Progenitor cell of endocrine pancreas (in vitro differentiated cells): ENCODE data around the gene KLHL26. TPM values are rescaled to one million over a fixed set of nuclear protein-coding genes. Genes with fewer than 3 reads are reported as not detected.

ENCODE experiments used
- DNase-seq: peaks from one replicate; pipeline ENCODE4 v3.0.0; 2021; ENCODE audit warnings: low spot score; ENCODE audit not compliant: unreplicated experiment
- H3K27ac Mint-ChIP-seq: 2 replicates; pipeline ENCODE4 v1.8.0; 2021; ENCODE audit warnings: mild to moderate bottlenecking, moderate library complexity, mixed read lengths
- H3K27me3 Mint-ChIP-seq: 2 replicates; pipeline ENCODE4 v1.8.0; 2021; ENCODE audit warnings: mixed read lengths
- H3K36me3 Mint-ChIP-seq: 2 replicates; pipeline ENCODE4 v1.8.0; 2022; ENCODE audit warnings: mixed read lengths; ENCODE audit not compliant: insufficient read depth
- H3K4me1 Mint-ChIP-seq: 2 replicates; pipeline ENCODE4 v1.8.0; 2021; ENCODE audit warnings: low read depth, mixed read lengths
- H3K4me3 Mint-ChIP-seq: 2 replicates; pipeline ENCODE4 v1.8.0; 2021; ENCODE audit warnings: low read depth, mild to moderate bottlenecking, moderate library complexity, mixed read lengths
- H3K9me3 Mint-ChIP-seq: 2 replicates; pipeline ENCODE4 v1.8.0; 2021; ENCODE audit warnings: low read depth, mixed read lengths
- CTCF ChIP-seq: fragments of 200-600 bp; sonication (generic); IDR thresholded peaks from one replicate; pipeline ENCODE4 v1.5.0; 2021; ENCODE audit warnings: antibody characterized with exemption, mild to moderate bottlenecking; ENCODE audit not compliant: unreplicated experiment
- total RNA-seq: library from RNA; stranded (reverse); gene quantifications from 2 replicates; pipeline ENCODE4 v1.2.1, GENCODE V29; 2021

The KLHL26 gene
- total RNA-seq, 1 donor from 2014 or later: 12.3 TPM

DNA sequence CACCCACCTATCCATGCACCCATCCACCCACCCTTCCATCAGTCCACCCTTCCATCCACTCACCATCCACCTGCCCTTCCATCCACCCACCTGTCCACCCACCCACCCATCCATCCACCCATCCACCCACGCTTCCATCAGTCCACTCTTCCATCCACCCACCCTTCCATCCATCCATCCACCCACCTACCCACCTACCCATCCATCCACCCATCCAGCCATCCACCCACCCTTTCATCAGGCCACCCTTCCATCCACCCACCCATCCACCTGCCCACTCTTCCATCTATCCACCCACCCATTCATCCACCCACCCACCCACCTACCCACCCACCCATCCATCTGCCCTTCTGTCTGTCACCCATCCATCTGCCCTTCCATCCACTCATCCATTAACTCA, 17.0 kb downstream of the KLHL26 start:
- no peaks in the 10 kb centered on the region for H3K9me3 Mint-ChIP-seq
- no peak overlapping the region for H3K4me3 Mint-ChIP-seq
- no peak for DNase-seq
- no peak for TF ChIP-seq CTCF
- H3K4me1 Mint-ChIP-seq: peaks cover 13% of the 10 kb centered on the region
- no peaks in the 10 kb centered on the region for H3K36me3 Mint-ChIP-seq
- H3K27me3 Mint-ChIP-seq: peaks cover 5% of the 10 kb centered on the region
- no peak overlapping the region for H3K27ac Mint-ChIP-seq

GRCh38 chr19:18654469-18654868, 17.6 kb downstream of the KLHL26 start:
- Mint-ChIP-seq H3K4me1 (peaks cover 9% of the 10 kb centered on the region), H3K36me3 (no peaks in the 10 kb centered on the region), H3K27ac (no peak overlapping the region), H3K27me3 (no peaks in the 10 kb centered on the region), H3K4me3 (no peak overlapping the region), H3K9me3 (no peaks in the 10 kb centered on the region)
- DNase-seq: no peak
- no peak for TF ChIP-seq CTCF

DNA sequence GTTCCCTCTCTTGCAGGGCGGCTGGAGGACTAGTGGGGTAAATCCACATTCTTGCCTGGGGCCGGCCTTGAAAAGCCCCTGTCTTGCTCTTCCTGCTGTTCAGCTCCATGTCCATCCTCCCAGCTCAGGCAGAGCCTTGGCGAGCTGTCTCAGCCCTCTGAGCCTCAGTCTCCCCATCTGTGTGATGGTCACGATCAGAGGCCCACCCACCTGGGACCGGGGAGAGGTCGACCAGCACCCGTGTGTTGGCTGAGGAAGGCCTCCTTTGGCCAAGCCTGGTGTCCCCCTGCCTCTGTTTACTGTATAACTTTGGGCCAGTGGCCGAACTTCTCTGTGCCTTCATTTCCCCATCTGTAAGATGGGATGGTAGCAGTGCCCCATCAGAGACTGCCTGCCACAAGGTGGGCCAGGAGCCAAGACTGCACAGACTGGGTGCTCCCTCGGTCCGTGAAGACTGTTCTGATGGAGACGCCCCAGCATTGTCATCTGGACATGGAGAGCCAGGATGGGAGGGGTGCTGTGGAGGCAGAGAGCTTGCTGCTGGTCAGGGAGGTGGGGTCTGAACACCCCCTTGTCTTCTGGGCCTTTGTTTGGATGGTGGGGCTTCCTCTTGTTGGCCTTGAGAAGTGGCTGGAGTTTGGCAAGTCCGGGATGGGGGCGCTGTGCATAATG, 18.5 kb downstream of the KLHL26 start:
- Mint-ChIP-seq H3K27ac (no peak overlapping the region), H3K9me3 (no peaks in the 10 kb centered on the region), H3K4me1 (peaks cover 3% of the 10 kb centered on the region), H3K4me3 (no peak overlapping the region), H3K36me3 (no peaks in the 10 kb centered on the region), H3K27me3 (no peaks in the 10 kb centered on the region)
- DNase-seq: no peak
- no peak for TF ChIP-seq CTCF

DNA sequence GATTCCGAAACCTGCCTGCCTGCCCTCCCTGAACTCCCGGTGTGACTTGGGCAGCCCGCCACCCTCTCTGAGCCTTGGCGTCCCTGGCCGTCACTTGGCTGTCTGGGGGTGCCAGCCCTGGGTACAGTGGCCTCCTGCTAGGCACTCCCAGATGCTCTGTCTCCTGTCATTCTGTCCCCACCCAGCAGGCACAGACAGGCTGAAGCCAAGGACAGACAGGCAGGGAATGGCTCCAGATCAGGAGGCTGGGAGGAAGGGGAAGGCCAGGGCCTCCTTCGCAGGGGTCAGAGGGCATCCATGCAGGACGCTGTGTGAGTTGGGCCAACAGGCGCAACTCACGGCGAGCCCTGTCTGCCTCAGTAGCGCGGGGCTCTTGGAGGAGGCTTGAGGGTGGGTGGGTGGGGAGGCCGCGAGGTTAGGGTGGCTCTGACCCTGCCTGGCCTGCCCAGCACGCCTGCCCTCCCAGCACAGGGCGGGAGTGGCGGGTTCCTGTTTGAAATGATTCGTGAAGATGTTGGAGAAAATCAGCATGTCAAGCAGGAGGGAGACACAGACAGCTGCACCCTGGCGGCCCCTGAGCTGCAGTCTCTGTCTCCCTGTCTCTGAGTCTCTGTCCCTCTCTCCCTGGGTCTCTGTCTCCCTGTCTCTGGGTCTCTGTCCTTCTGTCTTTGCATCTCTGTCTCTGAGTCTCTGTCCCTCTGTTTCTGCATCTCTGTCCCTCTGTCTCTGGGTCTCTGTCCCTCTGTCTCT, 19.7 kb downstream of the KLHL26 start:
- Mint-ChIP-seq H3K27me3 (no peaks in the 10 kb centered on the region), H3K27ac (no peak overlapping the region), H3K4me3 (no peak overlapping the region), H3K36me3 (no peaks in the 10 kb centered on the region), H3K9me3 (no peaks in the 10 kb centered on the region), H3K4me1 (peaks cover 2% of the 10 kb centered on the region)
- TF ChIP-seq CTCF: no peak
- DNase-seq: no peak

- no peak overlapping the region for H3K4me3 Mint-ChIP-seq
- no peaks in the 10 kb centered on the region for H3K9me3 Mint-ChIP-seq
- H3K4me1 Mint-ChIP-seq: peaks cover 2% of the 10 kb centered on the region
- H3K27ac Mint-ChIP-seq: no peak overlapping the region
- no peak for DNase-seq
- no peak for TF ChIP-seq CTCF
- H3K36me3 Mint-ChIP-seq: no peaks in the 10 kb centered on the region
- no peaks in the 10 kb centered on the region for H3K27me3 Mint-ChIP-seq
Observed at GRCh38 chr19:18657590-18658365, 20.9 kb downstream of the KLHL26 start.
